Stimulated activated CD8-positive, alpha-beta memory T cell treated with anti-CD3 and anti-CD28 coated beads, Interleukin-2, amount 100 ng/mL, for 48 hours (primary cell): ENCODE data around the gene RAB31.

ENCODE experiments used
- DNase-seq, 2 donors: peaks; one replicate each; pipeline ENCODE4 v3.0.0-alpha.2; 2020; ENCODE audit warnings: low read depth in 2 of 2

The RAB31 gene

DNA sequence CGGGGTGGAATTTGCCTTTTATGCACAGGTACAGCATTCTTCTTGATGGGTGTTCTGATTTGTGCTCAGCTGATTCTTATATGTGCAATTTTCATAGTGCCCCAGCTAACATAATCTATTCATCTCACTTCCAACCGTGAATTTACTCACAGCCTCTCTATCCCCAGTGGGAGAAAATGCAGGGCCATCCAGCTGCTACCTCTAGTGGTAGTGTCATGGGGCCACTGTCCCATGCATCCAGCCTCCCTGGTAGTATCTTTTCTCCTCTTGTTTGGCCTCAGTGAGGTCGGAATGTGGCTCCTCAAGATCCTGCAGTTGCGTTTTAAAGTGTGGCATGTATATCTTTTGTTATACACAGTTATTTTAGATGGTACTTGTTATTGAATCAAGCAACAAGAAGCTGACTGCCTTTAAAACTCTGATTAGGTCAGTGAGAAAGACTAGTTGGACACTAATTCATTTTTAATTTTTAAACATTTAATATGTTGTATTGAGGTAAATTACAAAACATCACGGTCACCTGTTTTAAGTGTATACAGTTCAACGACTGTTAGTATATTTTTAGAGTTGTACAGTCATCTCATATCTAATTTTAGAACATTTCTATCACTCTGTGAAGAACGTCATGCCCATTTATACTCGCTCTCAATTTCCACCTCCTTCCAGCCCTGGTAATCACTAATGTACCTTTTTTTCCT lies 109.8 kb downstream of the RAB31 start:
- DNase-seq = no peak

DNA sequence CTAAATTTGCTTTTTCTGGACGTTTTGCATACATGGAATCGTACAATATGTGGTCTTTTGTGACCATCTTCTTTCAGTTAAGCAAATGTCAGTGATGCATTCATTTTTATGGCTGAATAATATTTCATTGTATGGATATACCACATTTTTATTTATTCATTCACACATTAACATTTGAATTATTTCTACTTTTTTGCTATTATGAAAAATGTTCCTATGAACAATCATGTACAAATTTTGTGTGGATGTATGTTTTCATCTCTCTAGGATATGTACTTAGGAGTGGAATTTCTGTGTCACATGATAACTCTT lies 110.3 kb downstream of the RAB31 start:
- DNase-seq = no peak

- DNase-seq = no peak
These were observed 112.0 kb downstream of the RAB31 start for GRCh38 chr18:9820127-9820526.

DNA sequence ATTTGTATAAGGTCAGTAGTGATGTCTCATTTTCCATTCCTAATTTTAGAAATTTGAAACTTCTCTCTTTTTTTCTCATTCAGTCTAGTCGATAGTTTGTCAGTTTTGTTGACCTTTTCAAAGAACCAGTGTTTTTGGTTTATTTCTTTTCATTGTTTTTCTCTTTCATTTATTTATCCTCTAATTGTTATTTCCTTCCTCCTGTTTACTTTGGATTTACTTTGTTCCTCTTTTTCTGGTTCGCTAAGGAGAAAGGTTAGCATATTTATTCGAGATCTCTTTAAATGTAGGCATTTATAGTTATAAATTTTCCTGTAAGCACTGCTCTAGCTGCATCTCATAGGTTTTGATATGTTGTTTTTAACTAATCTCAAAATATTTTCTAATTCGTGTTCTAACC lies 112.6 kb downstream of the RAB31 start:
- DNase-seq = no peak

DNA sequence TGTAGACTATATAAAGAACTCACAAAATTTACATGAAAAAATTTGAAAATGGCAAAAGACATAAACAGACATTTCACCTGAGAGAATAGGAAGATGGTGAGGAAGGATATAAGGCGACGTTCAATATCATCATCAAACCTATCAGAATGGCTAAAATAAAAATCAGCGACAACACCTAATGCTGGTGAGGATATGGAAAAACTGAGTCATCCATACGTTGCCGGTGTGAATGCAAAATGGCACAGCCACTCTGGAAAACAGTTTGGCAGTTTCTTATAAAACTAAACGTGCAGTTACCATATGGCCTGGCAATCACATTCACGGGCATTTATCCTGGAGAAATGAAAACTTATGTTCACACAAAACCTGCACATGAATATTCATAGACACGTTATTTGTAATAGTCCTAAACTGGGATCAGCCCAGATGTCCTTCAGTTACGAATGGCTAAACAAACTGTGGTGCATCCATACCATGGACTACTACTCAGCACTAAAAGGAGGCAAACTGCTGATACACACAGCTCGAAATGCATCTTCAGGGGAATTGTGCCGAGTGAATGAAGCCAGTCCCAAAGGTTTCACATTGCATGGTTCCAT lies 114.6 kb downstream of the RAB31 start:
- DNase-seq = no peak

GRCh38 chr18:9823805-9824473 lies 115.8 kb downstream of the RAB31 start:
- DNase-seq = no peak

- DNase-seq = no peak
These were observed 116.4 kb downstream of the RAB31 start for GRCh38 chr18:9824474-9824832.

- DNase-seq = no peak
These were observed 116.9 kb downstream of the RAB31 start for GRCh38 chr18:9824952-9825371.

DNA sequence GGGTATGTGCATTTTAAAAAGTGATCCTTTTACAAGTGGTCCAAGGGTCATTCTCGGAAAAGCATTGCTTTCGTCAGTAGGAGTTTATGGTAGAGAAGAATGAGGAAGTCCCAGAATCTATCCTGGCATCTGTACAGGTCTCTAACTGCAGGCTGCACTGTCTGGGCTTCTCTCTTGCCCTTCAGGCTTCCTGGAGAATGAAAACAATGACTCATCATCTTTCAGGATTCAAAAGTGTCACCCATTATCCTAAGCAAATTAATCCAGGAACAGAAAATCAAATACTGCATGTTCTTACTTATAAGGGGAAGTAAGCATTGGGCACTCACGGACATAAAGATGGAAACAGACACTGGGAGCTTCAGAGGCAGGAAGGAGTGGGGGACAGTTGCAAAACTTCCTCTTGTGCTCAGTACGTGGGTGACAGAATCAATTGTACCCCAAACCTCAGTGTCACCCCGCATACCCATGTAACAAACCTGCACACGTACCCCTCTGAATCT lies 117.5 kb downstream of the RAB31 start:
- DNase-seq = no peak

DNA sequence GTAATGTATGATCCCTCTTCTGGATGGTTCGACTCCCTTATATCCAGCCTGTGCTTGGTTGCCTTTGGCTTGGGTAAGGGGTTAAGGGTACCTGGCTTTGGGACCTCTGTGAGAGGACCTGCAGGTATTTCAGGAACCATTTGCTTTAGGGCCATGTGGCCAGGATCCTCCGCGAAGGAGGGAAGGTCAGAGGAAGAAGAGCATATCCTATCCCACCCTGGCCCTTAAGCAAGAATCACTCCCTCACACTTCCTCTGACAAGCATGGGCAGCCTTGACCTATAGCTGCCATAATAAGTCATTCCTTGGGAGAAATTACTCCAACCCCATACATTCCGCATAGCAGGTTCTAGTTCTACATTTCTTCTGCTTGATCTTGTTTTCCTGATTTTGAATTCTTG lies 118.6 kb downstream of the RAB31 start:
- DNase-seq = no peak

DNA sequence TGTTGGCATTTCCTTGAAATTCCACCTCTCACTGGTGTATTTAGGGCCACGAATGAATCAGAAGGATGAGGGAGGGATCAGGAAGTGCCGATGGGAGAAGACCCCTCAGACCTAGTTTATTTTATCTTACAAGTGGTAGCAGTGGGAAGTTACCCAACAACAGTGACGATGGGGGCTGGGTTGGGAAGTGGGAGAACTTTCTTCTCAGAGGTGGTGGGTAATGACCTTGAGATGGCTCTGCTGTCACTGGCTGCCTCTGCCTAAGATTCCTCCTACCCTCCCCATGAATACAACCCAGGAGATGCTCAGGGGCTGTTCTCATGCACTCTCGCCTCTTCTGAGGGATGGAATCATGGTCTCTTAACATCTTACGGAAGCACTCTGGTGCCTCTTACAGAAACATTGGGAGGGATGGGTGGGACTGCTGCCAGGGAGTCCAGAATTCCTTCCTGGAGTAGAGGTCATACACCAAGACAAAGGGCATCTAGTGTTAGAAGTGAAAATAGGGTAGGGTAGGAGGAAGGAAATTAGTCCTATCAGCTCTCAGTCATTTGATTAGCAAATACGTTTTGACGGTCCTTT lies 119.2 kb downstream of the RAB31 start:
- no peak for DNase-seq

DNA sequence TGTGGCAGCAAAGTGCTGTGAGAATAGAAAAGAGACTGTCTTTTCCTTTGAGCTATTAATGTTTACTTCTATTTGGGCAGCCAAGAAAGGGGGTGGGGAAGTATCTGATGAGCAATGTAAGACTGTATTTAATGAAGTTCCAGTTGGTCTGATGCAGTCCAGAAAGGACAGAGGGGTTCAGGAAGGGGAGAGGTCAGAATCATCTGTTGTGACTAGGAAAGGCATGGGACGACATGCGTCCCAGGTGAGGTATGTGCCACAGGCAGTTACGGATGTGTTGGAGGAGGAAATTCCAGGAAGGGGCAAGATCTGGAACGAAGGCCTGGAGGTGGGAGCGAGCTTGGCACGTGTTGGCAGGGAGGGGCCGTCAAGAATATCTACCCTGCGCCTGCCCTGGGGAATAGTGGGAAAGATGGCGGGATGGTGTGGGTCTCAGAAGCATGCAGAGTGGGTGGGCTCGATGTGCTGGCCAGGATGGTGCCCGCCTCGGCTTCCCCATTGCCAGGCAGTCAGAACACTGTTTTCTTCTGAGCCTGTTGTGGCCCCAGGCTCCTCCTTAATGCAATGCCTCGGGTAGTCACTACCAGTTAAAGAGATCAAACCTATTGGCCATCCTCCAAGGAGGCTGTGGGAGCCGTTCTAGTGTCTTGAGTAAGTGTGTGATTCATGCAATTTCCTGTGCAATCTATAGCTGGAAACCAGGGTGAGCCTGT lies 119.8 kb downstream of the RAB31 start:
- DNase-seq = no peak

DNA sequence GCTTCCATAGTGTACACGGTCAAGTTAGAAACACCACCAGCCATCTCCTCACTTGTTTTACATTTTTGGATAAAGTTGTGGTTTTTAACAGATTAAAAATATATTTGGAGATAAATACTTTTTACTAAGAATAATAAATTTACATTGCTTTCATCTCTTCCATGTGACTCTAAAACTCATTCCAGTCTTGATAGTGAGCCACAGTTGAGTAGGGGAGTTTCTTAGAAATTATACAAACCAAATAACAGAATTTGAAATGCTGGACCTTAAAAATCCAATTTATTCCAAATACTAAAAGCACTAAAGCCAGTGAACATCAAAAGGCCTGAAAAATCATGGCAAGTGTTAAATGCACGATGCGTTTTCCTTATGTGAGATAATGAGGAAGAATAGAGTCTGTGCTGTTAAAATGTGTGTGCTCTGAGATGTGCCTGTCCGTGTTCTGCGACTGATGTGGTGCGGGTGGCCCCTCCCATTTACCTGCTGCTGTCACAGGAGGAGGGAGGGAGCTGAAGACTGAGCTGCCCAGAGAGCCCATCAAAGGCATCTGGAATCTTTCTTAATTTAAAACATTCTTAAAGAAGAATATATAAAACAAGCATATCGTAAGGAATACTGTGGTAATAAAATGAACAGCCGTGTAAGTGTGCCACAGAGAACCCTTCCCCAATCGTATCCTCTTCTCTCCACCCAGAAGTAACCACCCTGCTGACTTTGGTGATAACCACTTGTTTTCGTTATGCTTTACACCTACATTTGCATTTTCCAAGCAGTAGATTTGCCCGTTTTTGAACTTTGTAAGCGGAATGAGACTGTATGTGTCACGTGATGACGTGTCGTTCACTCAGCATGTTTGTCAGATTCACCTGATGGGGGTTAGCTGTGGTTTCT lies 120.7 kb downstream of the RAB31 start:
- DNase-seq = no peak

GRCh38 chr18:9829397-9829712 lies 121.3 kb downstream of the RAB31 start:
- no peak for DNase-seq

DNA sequence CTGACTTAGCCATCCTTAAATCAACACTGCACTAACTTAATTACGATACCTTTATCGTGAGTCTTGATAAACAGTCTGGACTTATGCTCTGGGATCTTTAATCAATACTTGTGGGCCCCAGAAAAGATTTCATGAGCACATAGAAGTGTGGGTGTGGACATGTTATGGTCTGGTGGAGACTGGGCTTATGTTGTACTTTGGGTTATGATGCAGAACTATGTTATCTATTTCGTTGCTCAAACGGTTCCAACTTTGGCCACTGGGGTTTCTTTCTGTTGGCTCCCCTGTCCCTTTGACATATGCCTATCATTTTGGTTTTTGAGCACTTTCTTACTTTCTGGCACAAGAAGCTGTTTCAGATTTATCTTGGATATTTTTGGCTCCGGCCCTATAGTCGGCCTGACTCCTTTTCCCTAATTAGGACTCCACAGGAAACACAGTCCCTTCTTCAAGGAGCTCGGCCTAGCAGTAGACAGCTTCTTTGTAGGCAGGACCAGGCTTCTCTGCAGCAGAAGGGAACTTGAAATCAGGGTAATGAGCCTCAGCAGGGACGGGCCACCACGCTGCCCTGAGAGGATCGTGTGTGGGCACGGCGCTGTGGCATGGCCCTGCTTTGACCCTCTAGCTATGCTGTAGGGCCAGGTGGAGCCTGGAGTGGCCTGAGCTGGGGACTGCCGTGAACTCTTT lies 123.1 kb downstream of the RAB31 start:
- no peak for DNase-seq

- DNase-seq = no peak
These were observed 123.7 kb downstream of the RAB31 start for GRCh38 chr18:9831723-9832199.

DNA sequence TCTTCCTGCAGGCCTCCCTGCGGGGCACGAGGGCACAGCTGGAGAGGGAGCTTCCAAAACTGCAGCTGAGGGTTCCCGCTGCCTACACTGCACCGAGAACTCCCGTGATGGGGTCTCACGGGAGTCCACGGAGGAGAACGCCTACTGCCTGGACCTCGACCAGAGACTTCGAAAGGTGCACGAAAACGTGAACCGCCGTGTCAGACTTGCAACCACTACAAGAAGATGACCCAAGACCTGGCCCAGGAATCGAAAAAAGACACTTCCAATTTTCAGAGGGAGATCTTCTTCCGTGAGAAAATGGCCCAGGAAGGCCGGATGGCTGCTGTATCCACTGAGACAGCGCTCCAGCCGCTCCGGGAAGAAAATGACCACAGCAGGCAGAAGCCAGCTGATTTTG lies 124.8 kb downstream of the RAB31 start:
- DNase-seq = no peak

- no peak for DNase-seq
These were observed 126.5 kb downstream of the RAB31 start for GRCh38 chr18:9834551-9834950.

DNA sequence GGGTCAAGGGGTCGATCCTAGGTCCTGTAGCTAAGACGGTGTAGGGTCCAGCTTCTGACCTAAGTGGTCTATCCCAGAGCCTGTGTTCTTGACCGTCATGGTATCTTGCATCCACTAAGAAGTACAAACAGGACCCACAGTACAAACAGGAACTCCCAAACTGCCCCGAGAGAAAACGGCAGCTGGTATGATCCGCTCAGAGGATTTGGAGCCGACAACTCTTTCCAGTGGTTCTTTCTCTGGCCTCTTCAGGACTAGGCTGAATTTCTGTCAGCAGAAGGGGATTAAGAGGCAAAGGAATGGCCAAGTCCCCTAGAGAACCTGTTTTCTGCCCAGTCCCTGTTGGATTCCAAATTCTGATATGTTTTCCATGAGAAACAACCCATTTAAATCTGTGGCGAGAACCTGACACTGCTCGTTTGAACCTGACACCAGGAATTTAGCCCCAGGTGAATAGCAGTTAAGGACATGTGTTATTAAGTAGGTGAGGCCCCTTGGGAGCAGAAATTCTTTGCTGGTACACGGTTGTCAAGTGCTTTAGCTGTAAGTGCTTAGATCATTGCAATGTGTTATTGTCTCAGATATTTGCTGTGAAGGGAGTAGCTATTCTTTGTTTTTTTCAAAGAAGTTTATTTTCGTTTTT lies 127.1 kb downstream of the RAB31 start:
- no peak for DNase-seq

GRCh38 chr18:9835825-9836224 lies 127.7 kb downstream of the RAB31 start:
- DNase-seq = no peak
